K562 (cell line): ENCODE measurements around the gene IRF9. TPM values are rescaled to one million over a fixed set of nuclear protein-coding genes. Genes with fewer than 3 reads are reported as not detected.

Experiments
- SP2 ChIP-seq: IDR thresholded peaks from 2 replicates; pipeline ENCODE4 v1.6.1; 2011; ENCODE audit warnings: mild to moderate bottlenecking, low read depth, low read length, moderate library complexity; ENCODE audit not compliant: poor library complexity, severe bottlenecking; ENCODE audit errors: extremely low read depth
- polyA plus RNA-seq, 8 experiments: library from polyadenylated mRNA; depleted of rRNA in 4 of 8; stranded (reverse) in 5 of 8; unstranded in 3 of 8; fragments of >200 nt; fragmentation: Nextera tagmentation in 2 of 8; fragmentation: Illumina TruSeq in 1 of 8; extraction: Ambion mirVana in 2 of 8; extraction: Trizol in 1 of 8; gene quantifications; 2 replicates each; pipeline versions ENCODE4 v1.2.1 to v1.2.3, GENCODE V29; 2011 to 2014; ENCODE audit warnings: inconsistent platforms in 1 of 8, missing spikeins in 1 of 8
- total RNA-seq, 7 experiments: library from RNA; depleted of rRNA in 6 of 7; stranded (reverse); fragments of >200 nt in 6 of 7; fragmentation: Illumina TruSeq in 2 of 7; extraction: Trizol in 2 of 7; gene quantifications; 2 replicates each; pipeline versions ENCODE4 v1.2.1 to v1.2.3, GENCODE V29; 2011 to 2021; ENCODE audit warnings: low replicate concordance in 1 of 7
- TF ChIP-seq, protein P1 (sequence below), 2 experiments: fragments of 450-650 bp; formaldehyde crosslinking in 1 of 2; IDR thresholded peaks; 2 replicates each; pipeline versions ENCODE4 v1.4.0 to v1.6.1; 2014 to 2020; ENCODE audit warnings: mild to moderate bottlenecking in 2 of 2, borderline replicate concordance in 1 of 2, low read depth in 1 of 2
- TF ChIP-seq, protein P2 (sequence below): sonication (generic); formaldehyde crosslinking; IDR thresholded peaks from 2 replicates; pipeline ENCODE4 v1.8.0; 2022; ENCODE audit warnings: mild to moderate bottlenecking, missing genetic modification reagents
- TF ChIP-seq, protein P3 (sequence below): fragments of 250-450 bp; sonication (Bioruptor Pico); IDR thresholded peaks from 2 replicates; pipeline ENCODE4 v1.4.0; 2020; ENCODE audit warnings: mild to moderate bottlenecking, moderate library complexity
- TF ChIP-seq, protein P4 (sequence below), 2 experiments: IDR thresholded peaks; 2 replicates each; pipeline ENCODE4 v1.6.1; 2011; ENCODE audit warnings: borderline replicate concordance in 1 of 2, control low read depth in 1 of 2, low read depth in 1 of 2, low read length in 1 of 2, mild to moderate bottlenecking in 1 of 2, mixed read lengths in 1 of 2, moderate library complexity in 1 of 2; ENCODE audit not compliant: insufficient read depth in 1 of 2, insufficient read length in 1 of 2, poor library complexity in 1 of 2, severe bottlenecking in 1 of 2; ENCODE audit errors: extremely low read depth in 1 of 2

IRF9 gene
- total and polyA plus RNA-seq, 9 of the 15 experiments (the other 6 are each of a cell fraction or from before 2014, with no cell fraction given) = 0.79 to 14.8 (median 6.1) TPM

DNA sequence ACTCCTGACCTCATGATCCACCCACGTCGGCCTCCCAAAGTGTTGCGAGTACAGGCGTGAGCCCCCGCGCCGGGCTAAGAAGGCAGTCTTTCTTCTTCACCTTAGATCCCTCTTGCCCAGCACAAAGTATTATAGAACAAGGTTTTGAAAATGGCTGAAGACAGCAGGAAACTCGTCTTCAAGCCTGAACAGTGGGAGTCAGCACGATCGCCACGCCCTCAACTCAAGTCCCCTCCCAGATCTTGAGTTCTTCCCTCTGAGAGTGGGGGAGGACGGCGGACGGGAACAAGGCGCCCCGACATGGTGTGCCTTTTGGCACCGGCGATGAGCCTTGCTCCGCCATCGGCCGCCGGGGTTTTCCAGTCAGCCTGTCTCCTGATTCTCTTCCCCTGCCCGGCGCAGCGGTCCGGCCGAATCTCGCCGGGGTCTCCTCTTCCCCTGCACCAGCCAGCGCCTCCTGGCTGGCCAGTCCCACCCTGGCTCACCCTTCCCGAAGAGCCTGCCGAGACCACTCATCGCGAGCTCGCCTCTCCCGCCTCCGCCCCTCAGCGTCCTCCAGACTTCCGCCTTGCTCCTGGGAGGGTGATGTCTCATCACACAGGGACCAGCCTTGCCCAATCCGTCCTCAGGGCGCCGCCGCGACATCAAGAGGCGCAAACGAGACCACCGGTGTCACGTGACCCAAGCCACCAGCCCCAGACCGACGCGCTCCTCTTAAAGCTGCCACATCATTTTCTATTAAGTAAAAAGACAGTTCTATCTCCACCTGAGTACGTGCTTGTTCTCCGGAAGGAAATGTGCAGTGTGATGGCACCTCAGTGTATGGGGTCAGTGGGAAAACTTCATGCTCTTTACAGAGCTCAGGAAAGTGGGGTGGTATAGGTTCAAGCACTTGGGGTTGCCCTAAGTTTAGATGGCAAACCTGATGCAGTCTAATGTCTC lies 52.1 kb downstream of the IRF9 start, which contains the start of gene CHMP4A (continued):
- TF ChIP-seq, protein P1, sequence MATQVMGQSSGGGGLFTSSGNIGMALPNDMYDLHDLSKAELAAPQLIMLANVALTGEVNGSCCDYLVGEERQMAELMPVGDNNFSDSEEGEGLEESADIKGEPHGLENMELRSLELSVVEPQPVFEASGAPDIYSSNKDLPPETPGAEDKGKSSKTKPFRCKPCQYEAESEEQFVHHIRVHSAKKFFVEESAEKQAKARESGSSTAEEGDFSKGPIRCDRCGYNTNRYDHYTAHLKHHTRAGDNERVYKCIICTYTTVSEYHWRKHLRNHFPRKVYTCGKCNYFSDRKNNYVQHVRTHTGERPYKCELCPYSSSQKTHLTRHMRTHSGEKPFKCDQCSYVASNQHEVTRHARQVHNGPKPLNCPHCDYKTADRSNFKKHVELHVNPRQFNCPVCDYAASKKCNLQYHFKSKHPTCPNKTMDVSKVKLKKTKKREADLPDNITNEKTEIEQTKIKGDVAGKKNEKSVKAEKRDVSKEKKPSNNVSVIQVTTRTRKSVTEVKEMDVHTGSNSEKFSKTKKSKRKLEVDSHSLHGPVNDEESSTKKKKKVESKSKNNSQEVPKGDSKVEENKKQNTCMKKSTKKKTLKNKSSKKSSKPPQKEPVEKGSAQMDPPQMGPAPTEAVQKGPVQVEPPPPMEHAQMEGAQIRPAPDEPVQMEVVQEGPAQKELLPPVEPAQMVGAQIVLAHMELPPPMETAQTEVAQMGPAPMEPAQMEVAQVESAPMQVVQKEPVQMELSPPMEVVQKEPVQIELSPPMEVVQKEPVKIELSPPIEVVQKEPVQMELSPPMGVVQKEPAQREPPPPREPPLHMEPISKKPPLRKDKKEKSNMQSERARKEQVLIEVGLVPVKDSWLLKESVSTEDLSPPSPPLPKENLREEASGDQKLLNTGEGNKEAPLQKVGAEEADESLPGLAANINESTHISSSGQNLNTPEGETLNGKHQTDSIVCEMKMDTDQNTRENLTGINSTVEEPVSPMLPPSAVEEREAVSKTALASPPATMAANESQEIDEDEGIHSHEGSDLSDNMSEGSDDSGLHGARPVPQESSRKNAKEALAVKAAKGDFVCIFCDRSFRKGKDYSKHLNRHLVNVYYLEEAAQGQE (IDR thresholded peaks at IDR 0.05; ENCODE audit: borderline replicate concordance) = peak; percentile 79
- TF ChIP-seq, protein P1 (CRISPR knock-in tag; IDR thresholded peaks at IDR 0.05; ENCODE audit: low read depth) = peak; percentile 54; the same call in 1 of the 2 replicates
- TF ChIP-seq SP2 = no peak
- TF ChIP-seq, protein P2, sequence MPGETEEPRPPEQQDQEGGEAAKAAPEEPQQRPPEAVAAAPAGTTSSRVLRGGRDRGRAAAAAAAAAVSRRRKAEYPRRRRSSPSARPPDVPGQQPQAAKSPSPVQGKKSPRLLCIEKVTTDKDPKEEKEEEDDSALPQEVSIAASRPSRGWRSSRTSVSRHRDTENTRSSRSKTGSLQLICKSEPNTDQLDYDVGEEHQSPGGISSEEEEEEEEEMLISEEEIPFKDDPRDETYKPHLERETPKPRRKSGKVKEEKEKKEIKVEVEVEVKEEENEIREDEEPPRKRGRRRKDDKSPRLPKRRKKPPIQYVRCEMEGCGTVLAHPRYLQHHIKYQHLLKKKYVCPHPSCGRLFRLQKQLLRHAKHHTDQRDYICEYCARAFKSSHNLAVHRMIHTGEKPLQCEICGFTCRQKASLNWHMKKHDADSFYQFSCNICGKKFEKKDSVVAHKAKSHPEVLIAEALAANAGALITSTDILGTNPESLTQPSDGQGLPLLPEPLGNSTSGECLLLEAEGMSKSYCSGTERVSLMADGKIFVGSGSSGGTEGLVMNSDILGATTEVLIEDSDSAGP (CRISPR knock-in tag) = peak; percentile 92
- TF ChIP-seq, protein P3, sequence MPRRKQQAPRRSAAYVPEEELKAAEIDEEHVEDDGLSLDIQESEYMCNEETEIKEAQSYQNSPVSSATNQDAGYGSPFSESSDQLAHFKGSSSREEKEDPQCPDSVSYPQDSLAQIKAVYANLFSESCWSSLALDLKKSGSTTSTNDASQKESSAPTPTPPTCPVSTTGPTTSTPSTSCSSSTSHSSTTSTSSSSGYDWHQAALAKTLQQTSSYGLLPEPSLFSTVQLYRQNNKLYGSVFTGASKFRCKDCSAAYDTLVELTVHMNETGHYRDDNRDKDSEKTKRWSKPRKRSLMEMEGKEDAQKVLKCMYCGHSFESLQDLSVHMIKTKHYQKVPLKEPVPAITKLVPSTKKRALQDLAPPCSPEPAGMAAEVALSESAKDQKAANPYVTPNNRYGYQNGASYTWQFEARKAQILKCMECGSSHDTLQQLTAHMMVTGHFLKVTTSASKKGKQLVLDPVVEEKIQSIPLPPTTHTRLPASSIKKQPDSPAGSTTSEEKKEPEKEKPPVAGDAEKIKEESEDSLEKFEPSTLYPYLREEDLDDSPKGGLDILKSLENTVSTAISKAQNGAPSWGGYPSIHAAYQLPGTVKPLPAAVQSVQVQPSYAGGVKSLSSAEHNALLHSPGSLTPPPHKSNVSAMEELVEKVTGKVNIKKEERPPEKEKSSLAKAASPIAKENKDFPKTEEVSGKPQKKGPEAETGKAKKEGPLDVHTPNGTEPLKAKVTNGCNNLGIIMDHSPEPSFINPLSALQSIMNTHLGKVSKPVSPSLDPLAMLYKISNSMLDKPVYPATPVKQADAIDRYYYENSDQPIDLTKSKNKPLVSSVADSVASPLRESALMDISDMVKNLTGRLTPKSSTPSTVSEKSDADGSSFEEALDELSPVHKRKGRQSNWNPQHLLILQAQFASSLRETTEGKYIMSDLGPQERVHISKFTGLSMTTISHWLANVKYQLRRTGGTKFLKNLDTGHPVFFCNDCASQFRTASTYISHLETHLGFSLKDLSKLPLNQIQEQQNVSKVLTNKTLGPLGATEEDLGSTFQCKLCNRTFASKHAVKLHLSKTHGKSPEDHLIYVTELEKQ (CRISPR knock-in tag) = no peak
- TF ChIP-seq, protein P4, sequence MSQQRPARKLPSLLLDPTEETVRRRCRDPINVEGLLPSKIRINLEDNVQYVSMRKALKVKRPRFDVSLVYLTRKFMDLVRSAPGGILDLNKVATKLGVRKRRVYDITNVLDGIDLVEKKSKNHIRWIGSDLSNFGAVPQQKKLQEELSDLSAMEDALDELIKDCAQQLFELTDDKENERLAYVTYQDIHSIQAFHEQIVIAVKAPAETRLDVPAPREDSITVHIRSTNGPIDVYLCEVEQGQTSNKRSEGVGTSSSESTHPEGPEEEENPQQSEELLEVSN (IDR thresholded peaks at IDR 0.05; ENCODE audit: borderline replicate concordance in 1 of 2, extremely low read depth in 1 of 2, insufficient read depth in 1 of 2, insufficient read length in 1 of 2, low read depth in 1 of 2, low read length in 1 of 2, poor library complexity in 1 of 2, severe bottlenecking in 1 of 2) = peak; percentile 14 to 53
